Activated CD8-positive, alpha-beta memory T cell treated with anti-CD3 and anti-CD28 coated beads for 36 hours (primary cell): ENCODE data around the gene PRDX5. TPM values are rescaled to one million over a fixed set of nuclear protein-coding genes. Genes with fewer than 3 reads are reported as not detected.
"Not testable (repeated sequence)": the region's sequence is repeated elsewhere in the genome, so short reads cannot be mapped to it uniquely, and the experiment has no call there.

ENCODE experiments used
- CTCF ChIA-PET: fragments of 350-600 bp; sonication (Branson Sonifier 250); formaldehyde crosslinking; loops from one replicate; lab custom pipeline; 2021; ENCODE audit warnings: antibody characterized with exemption; lab: Charles Lee
- POLR2A ChIA-PET: fragments of 350-600 bp; sonication (Branson Sonifier 250); formaldehyde crosslinking; loops from one replicate; lab custom pipeline; 2021; ENCODE audit warnings: antibody characterized with exemption; lab: Charles Lee
- total RNA-seq, 2 experiments: library from RNA; stranded (reverse); gene quantifications; one replicate each; pipeline ENCODE4 v1.2.3, GENCODE V29; 2021

PRDX5 gene
- total RNA-seq, 2 experiments from 2014 or later = 133 to 138 TPM

GRCh38 chr11:64314805-64315561 lies 2.9 kb upstream of the PRDX5 start:
- ChIA-PET CTCF (interaction anchor here (0.9 kb wide), 1 partner anchor 27 kb away, joined by 3 read pairs; no protein-coding TSS in a partner anchor), POLR2A (no interaction called here)

- ChIA-PET CTCF (interaction anchor here (0.9 to 3.2 kb wide), 4 partner anchors 8 to 26 kb away, joined by 3 to 43 read pairs (median 16); partner anchors contain the start of genes CATSPERZ and ESRRA), POLR2A (interaction anchor here (0.5 to 3.4 kb wide), 3 partner anchors 8 to 24 kb away, joined by 4 to 25 read pairs (median 14); partner anchors contain the start of gene CCDC88B)
These were observed 2.0 kb upstream of the PRDX5 start for GRCh38 chr11:64315667-64316526.

- POLR2A ChIA-PET = interaction anchor here (0.5 to 3.4 kb wide), 14 partner anchors 9 to 131 kb away, joined by 3 to 25 read pairs (median 6); partner anchors contain the start of genes BAD, CCDC88B, ESRRA and FERMT3
- CTCF ChIA-PET = interaction anchor here (0.9 to 3.2 kb wide), 10 partner anchors 9 to 636 kb away, joined by 3 to 43 read pairs (median 6); partner anchors contain the start of genes CATSPERZ, CCDC88B, ESRRA and RTN3
These were observed 1.1 kb upstream of the PRDX5 start for GRCh38 chr11:64316672-64317324.

GRCh38 chr11:64317325-64317960 lies 478 bp upstream of the PRDX5 start, which contains the start of gene TRMT112:
TRMT112 (minus strand) TSS chr11:64317559; CDS start chr11:64317526, 33 bp downstream.
- ChIA-PET POLR2A (interaction anchor here (0.7 to 3.4 kb wide), 15 partner anchors 13 to 445 kb away, joined by 3 to 25 read pairs (median 6); partner anchors contain the start of genes BAD, CCDC88B, ESRRA and FERMT3), CTCF (interaction anchor here (0.6 to 3.2 kb wide), 15 partner anchors 10 to 636 kb away, joined by 3 to 43 read pairs (median 5); partner anchors contain the start of genes CATSPERZ, CCDC88B, ESRRA and PLCB3)

GRCh38 chr11:64318766-64319761 lies 1.1 kb downstream of the PRDX5 start:
- ChIA-PET POLR2A (interaction anchor here (0.5 to 3.4 kb wide), 8 partner anchors 10 to 112 kb away, joined by 3 to 17 read pairs (median 4); partner anchors contain the start of genes CCDC88B and FERMT3), CTCF (interaction anchor here (1.0 to 3.2 kb wide), 5 partner anchors 16 to 130 kb away, joined by 4 to 43 read pairs (median 8); partner anchors contain the start of genes CATSPERZ, CCDC88B, ESRRA and PLCB3)

GRCh38 chr11:64320556-64320955 lies 2.6 kb downstream of the PRDX5 start:
- CTCF ChIA-PET = interaction anchor here (0.7 kb wide), 1 partner anchor 11 kb away, joined by 4 read pairs; no protein-coding TSS in a partner anchor
- POLR2A ChIA-PET = no interaction called here

GRCh38 chr11:64321026-64321425 lies 3.1 kb downstream of the PRDX5 start:
- ChIA-PET CTCF (no interaction called here), POLR2A (no interaction called here)

- ChIA-PET CTCF (interaction anchor here (2.7 kb wide), 1 partner anchor 11 kb away, joined by 10 read pairs; no protein-coding TSS in a partner anchor), POLR2A (no interaction called here)
These were observed 3.6 kb downstream of the PRDX5 start for GRCh38 chr11:64321533-64321932.

- POLR2A ChIA-PET = no interaction called here
These were observed 5.0 kb downstream of the PRDX5 start for GRCh38 chr11:64322925-64323260.

GRCh38 chr11:64323373-64323772 lies 5.5 kb downstream of the PRDX5 start:
- CTCF ChIA-PET = interaction anchor here (2.7 kb wide), 1 partner anchor 9 kb away, joined by 10 read pairs; no protein-coding TSS in a partner anchor
- POLR2A ChIA-PET = no interaction called here

More at GRCh38 chr11:64322925-64323260, 5.0 kb downstream of the PRDX5 start:
- CTCF ChIA-PET = interaction anchor here (0.9 to 2.7 kb wide), 2 partner anchors 9 to 22 kb away, joined by 3 to 10 read pairs; no protein-coding TSS in a partner anchor

GRCh38 chr11:64323984-64324383 lies 6.1 kb downstream of the PRDX5 start:
- POLR2A ChIA-PET = not testable (repeated sequence)

GRCh38 chr11:64324692-64325469 lies 7.0 kb downstream of the PRDX5 start:
- ChIA-PET CTCF (interaction anchor here (1.2 kb wide), 2 partner anchors 73 to 177 kb away, joined by 3 to 6 read pairs; partner anchors contain the start of gene PLCB3), POLR2A (interaction anchor here (0.6 kb wide), 1 partner anchor 79 kb away, joined by 3 read pairs; no protein-coding TSS in a partner anchor)

More at GRCh38 chr11:64323984-64324383, 6.1 kb downstream of the PRDX5 start:
- CTCF ChIA-PET = interaction anchor here (2.7 kb wide), 1 partner anchor 8 kb away, joined by 10 read pairs; no protein-coding TSS in a partner anchor

GRCh38 chr11:64327375-64327774 lies 9.5 kb downstream of the PRDX5 start:
- CTCF ChIA-PET = interaction anchor here (0.9 kb wide), 1 partner anchor 10 kb away, joined by 3 read pairs; the partner anchor contains the start of genes PRDX5 and TRMT112
- POLR2A ChIA-PET = no interaction called here

GRCh38 chr11:64327993-64328392 lies 10.1 kb downstream of the PRDX5 start:
- POLR2A ChIA-PET = no interaction called here
- CTCF ChIA-PET = interaction anchor here (0.9 kb wide), 1 partner anchor 10 kb away, joined by 3 read pairs; the partner anchor contains the start of genes PRDX5 and TRMT112

- ChIA-PET CTCF (interaction anchor here (0.6 to 2.3 kb wide), 11 partner anchors 8 to 33 kb away, joined by 3 to 27 read pairs (median 7); partner anchors contain the start of genes CCDC88B, PRDX5 and TRMT112), POLR2A (interaction anchor here (1.0 to 3.1 kb wide), 3 partner anchors 11 to 26 kb away, joined by 4 to 25 read pairs (median 6); partner anchors contain the start of genes ESRRA, PRDX5 and TRMT112)
These were observed 13.0 kb downstream of the PRDX5 start for GRCh38 chr11:64330888-64331287.
